Measurements from ENCODE around the gene DNAAF9.

The DNAAF9 gene

GRCh38 chr20:3407771-3408637 is 535 bp upstream of the DNAAF9 start:
- no peak overlapping the region for H2AK5ac ChIP-seq (ENCODE audit: low read length)
- peak overlapping the region; percentile 92 for H3K18ac ChIP-seq (ENCODE audit: low read length)
- no peak overlapping the region for H3K23ac ChIP-seq (ENCODE audit: low read length)
- H4K8ac ChIP-seq (ENCODE audit: low read depth, low read length), result no peak overlapping the region
- no peak overlapping the region for H2BK120ac ChIP-seq (ENCODE audit: low read depth, low read length)
- H3K4me2 ChIP-seq (ENCODE audit: low read length), result peak overlapping the region; percentile 73
- peak overlapping the region; percentile 63 for H3K4me3 ChIP-seq (ENCODE audit: low read length)
- peak overlapping the region; percentile 68 for H3K9ac ChIP-seq (ENCODE audit: low read length)
- H2BK5ac ChIP-seq (ENCODE audit: low read length), result no peak overlapping the region
- H2BK15ac ChIP-seq (replicated peaks; ENCODE audit: low read depth), result no peak overlapping the region
- no peak overlapping the region for H4K5ac ChIP-seq (ENCODE audit: low read length)
- H3K79me1 ChIP-seq (ENCODE audit: low read length), result peaks cover 7% of the 10 kb centered on the region
- H3K27me3 ChIP-seq (ENCODE audit: insufficient read depth, low read length, poor library complexity), result no peaks in the 10 kb centered on the region
- no peaks in the 10 kb centered on the region for H3K36me3 ChIP-seq (ENCODE audit: control insufficient read depth, insufficient read depth, low read length)
- H3K4ac ChIP-seq (ENCODE audit: low read depth, low read length), result peak overlapping the region; percentile 88
- H3K27ac ChIP-seq (ENCODE audit: low read depth, low read length), result peak overlapping the region; percentile 56
- H3K79me2 ChIP-seq (ENCODE audit: control insufficient read depth, insufficient read depth, low read length), result peaks cover 2% of the 10 kb centered on the region
- no peaks in the 10 kb centered on the region for H3K4me1 ChIP-seq (ENCODE audit: control insufficient read depth, low read depth, low read length)
- WGBS (ENCODE audit: extremely low coverage, insufficient coverage, low lambda C conversion rate), result no CpG with 5 or more reads among the region's 59 CpGs
- DNase-seq, result peak; percentile 80
- peak overlapping the region; percentile 93 for H3K56ac ChIP-seq (ENCODE audit: low read length)

- Histone ChIP-seq H3K9ac (ENCODE audit: low read length) (peak overlapping the region; percentile 75), H3K79me2 (ENCODE audit: control insufficient read depth, insufficient read depth, low read length) (peaks cover 2% of the 10 kb centered on the region), H3K4ac (ENCODE audit: low read depth, low read length) (no peak overlapping the region), H3K56ac (ENCODE audit: low read length) (peak overlapping the region; percentile 91), H3K4me3 (ENCODE audit: low read length) (peak overlapping the region; percentile 87), H2BK120ac (ENCODE audit: low read depth, low read length) (no peak overlapping the region), H3K79me1 (ENCODE audit: low read length) (peaks cover 8% of the 10 kb centered on the region), H2BK5ac (ENCODE audit: low read length) (no peak overlapping the region), H4K5ac (ENCODE audit: low read length) (no peak overlapping the region), H2AK5ac (ENCODE audit: low read length) (no peak overlapping the region), H3K27me3 (ENCODE audit: insufficient read depth, low read length, poor library complexity) (no peaks in the 10 kb centered on the region), H3K27ac (ENCODE audit: low read depth, low read length) (no peak overlapping the region), H3K23ac (ENCODE audit: low read length) (no peak overlapping the region), H3K4me1 (ENCODE audit: control insufficient read depth, low read depth, low read length) (no peaks in the 10 kb centered on the region), H3K4me2 (ENCODE audit: low read length) (peak overlapping the region; percentile 85), H4K8ac (ENCODE audit: low read depth, low read length) (no peak overlapping the region), H3K36me3 (ENCODE audit: control insufficient read depth, insufficient read depth, low read length) (no peaks in the 10 kb centered on the region), H2BK15ac (replicated peaks; ENCODE audit: low read depth) (no peak overlapping the region), H3K18ac (ENCODE audit: low read length) (peak overlapping the region; percentile 92)
- peak; percentile 49 for DNase-seq
- WGBS (ENCODE audit: extremely low coverage, insufficient coverage, low lambda C conversion rate), result no CpG with 5 or more reads among the region's 27 CpGs
These were observed 909 bp downstream of the DNAAF9 start for GRCh38 chr20:3406481-3407039.

GRCh38 chr20:3405696-3406358 is 1.6 kb downstream of the DNAAF9 start:
- no peak for DNase-seq
- Histone ChIP-seq H2BK120ac (ENCODE audit: low read depth, low read length) (no peak overlapping the region), H3K79me2 (ENCODE audit: control insufficient read depth, insufficient read depth, low read length) (peaks cover 2% of the 10 kb centered on the region), H3K9ac (ENCODE audit: low read length) (peak overlapping the region; percentile 75), H2BK5ac (ENCODE audit: low read length) (no peak overlapping the region), H2BK15ac (replicated peaks; ENCODE audit: low read depth) (no peak overlapping the region), H2AK5ac (ENCODE audit: low read length) (no peak overlapping the region), H3K27ac (ENCODE audit: low read depth, low read length) (no peak overlapping the region), H4K5ac (ENCODE audit: low read length) (no peak overlapping the region), H4K8ac (ENCODE audit: low read depth, low read length) (no peak overlapping the region), H3K27me3 (ENCODE audit: insufficient read depth, low read length, poor library complexity) (no peaks in the 10 kb centered on the region), H3K4me1 (ENCODE audit: control insufficient read depth, low read depth, low read length) (no peaks in the 10 kb centered on the region), H3K4me3 (ENCODE audit: low read length) (no peak overlapping the region), H3K36me3 (ENCODE audit: control insufficient read depth, insufficient read depth, low read length) (no peaks in the 10 kb centered on the region), H3K18ac (ENCODE audit: low read length) (no peak overlapping the region), H3K56ac (ENCODE audit: low read length) (no peak overlapping the region), H3K23ac (ENCODE audit: low read length) (no peak overlapping the region), H3K79me1 (ENCODE audit: low read length) (peaks cover 8% of the 10 kb centered on the region), H3K4me2 (ENCODE audit: low read length) (peak overlapping the region; percentile 85), H3K4ac (ENCODE audit: low read depth, low read length) (no peak overlapping the region)
- WGBS (ENCODE audit: extremely low coverage, insufficient coverage, low lambda C conversion rate), result no CpG with 5 or more reads among the region's 3 CpGs

- Histone ChIP-seq H3K9ac (ENCODE audit: low read length) (no peak overlapping the region), H2AK5ac (ENCODE audit: low read length) (no peak overlapping the region), H4K8ac (ENCODE audit: low read depth, low read length) (no peak overlapping the region), H3K4ac (ENCODE audit: low read depth, low read length) (no peak overlapping the region), H2BK120ac (ENCODE audit: low read depth, low read length) (no peak overlapping the region), H3K36me3 (ENCODE audit: control insufficient read depth, insufficient read depth, low read length) (no peaks in the 10 kb centered on the region), H3K56ac (ENCODE audit: low read length) (no peak overlapping the region), H3K4me2 (ENCODE audit: low read length) (no peak overlapping the region), H4K5ac (ENCODE audit: low read length) (no peak overlapping the region), H3K27me3 (ENCODE audit: insufficient read depth, low read length, poor library complexity) (no peaks in the 10 kb centered on the region), H2BK5ac (ENCODE audit: low read length) (no peak overlapping the region), H3K18ac (ENCODE audit: low read length) (no peak overlapping the region), H3K27ac (ENCODE audit: low read depth, low read length) (no peak overlapping the region), H2BK15ac (replicated peaks; ENCODE audit: low read depth) (no peak overlapping the region), H3K4me1 (ENCODE audit: control insufficient read depth, low read depth, low read length) (no peaks in the 10 kb centered on the region), H3K23ac (ENCODE audit: low read length) (no peak overlapping the region), H3K79me1 (ENCODE audit: low read length) (peaks cover 8% of the 10 kb centered on the region), H3K4me3 (ENCODE audit: low read length) (no peak overlapping the region), H3K79me2 (ENCODE audit: control insufficient read depth, insufficient read depth, low read length) (peaks cover 2% of the 10 kb centered on the region)
- DNase-seq, result peak; percentile 21
- no CpG with 5 or more reads among the region's 2 CpGs for WGBS (ENCODE audit: extremely low coverage, insufficient coverage, low lambda C conversion rate)
These were observed 2.3 kb downstream of the DNAAF9 start for GRCh38 chr20:3405139-3405538.

- Histone ChIP-seq H4K8ac (ENCODE audit: low read depth, low read length) (no peak overlapping the region), H3K36me3 (ENCODE audit: control insufficient read depth, insufficient read depth, low read length) (no peaks in the 10 kb centered on the region), H2BK120ac (ENCODE audit: low read depth, low read length) (no peak overlapping the region), H3K56ac (ENCODE audit: low read length) (no peak overlapping the region), H2BK5ac (ENCODE audit: low read length) (no peak overlapping the region), H3K23ac (ENCODE audit: low read length) (no peak overlapping the region), H3K18ac (ENCODE audit: low read length) (no peak overlapping the region), H3K9ac (ENCODE audit: low read length) (no peak overlapping the region), H3K27ac (ENCODE audit: low read depth, low read length) (no peak overlapping the region), H3K79me2 (ENCODE audit: control insufficient read depth, insufficient read depth, low read length) (peaks cover 2% of the 10 kb centered on the region), H3K4ac (ENCODE audit: low read depth, low read length) (no peak overlapping the region), H2AK5ac (ENCODE audit: low read length) (no peak overlapping the region), H4K5ac (ENCODE audit: low read length) (no peak overlapping the region), H2BK15ac (replicated peaks; ENCODE audit: low read depth) (no peak overlapping the region), H3K27me3 (ENCODE audit: insufficient read depth, low read length, poor library complexity) (no peaks in the 10 kb centered on the region), H3K4me3 (ENCODE audit: low read length) (no peak overlapping the region), H3K4me1 (ENCODE audit: control insufficient read depth, low read depth, low read length) (no peaks in the 10 kb centered on the region), H3K4me2 (ENCODE audit: low read length) (no peak overlapping the region), H3K79me1 (ENCODE audit: low read length) (peaks cover 10% of the 10 kb centered on the region)
- WGBS (ENCODE audit: extremely low coverage, insufficient coverage, low lambda C conversion rate), result no CpG with 5 or more reads among the region's 4 CpGs
- DNase-seq, result no peak
These were observed 3.1 kb downstream of the DNAAF9 start for GRCh38 chr20:3404402-3404801.
